Measurements from ENCODE around the gene MRPL2. TPM values are rescaled to one million over a fixed set of nuclear protein-coding genes. Genes with fewer than 3 reads are reported as not detected.
"Not testable (repeated sequence)": the region's sequence is repeated elsewhere in the genome, so short reads cannot be mapped to it uniquely, and the experiment has no call there.

MRPL2 gene
- polyA plus RNA-seq, 1 donor from 2014 or later = 22.5 TPM

DNA sequence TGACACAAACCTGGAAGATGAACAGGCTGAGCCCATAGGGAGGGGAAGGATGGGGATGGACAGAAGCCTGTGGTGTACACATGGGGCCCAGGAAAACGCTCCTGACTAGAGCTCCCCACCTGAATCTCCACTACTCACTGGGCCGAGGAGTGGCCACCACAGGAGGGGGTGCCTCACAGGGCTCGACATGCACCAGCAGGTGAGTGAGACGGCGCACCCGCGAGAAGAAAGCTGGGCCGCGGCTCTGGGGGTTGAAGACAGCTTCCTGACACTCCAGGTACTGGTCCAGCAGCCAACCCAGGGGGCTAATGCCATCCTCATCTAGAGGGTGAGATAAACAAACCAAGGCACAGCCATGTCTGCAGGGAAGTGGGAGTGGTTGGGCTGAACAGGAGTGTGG lies 15.9 kb downstream of the MRPL2 start:
- Histone ChIP-seq H3K79me2 (replicated peaks; ENCODE audit: insufficient read depth, low read length) (no peaks in the 10 kb centered on the region), H3K27me3 (ENCODE audit: insufficient read depth, low read depth, low read length) (no peaks in the 10 kb centered on the region), H3K4me3 (ENCODE audit: low read length) (no peak overlapping the region), H3K9me2 (ENCODE audit: insufficient read depth, low read length) (no peaks in the 10 kb centered on the region), H2AFZ (ENCODE audit: low read depth, low read length) (no peak overlapping the region), H3K9ac (ENCODE audit: low read length) (no peak overlapping the region), H3K36me3 (ENCODE audit: insufficient read depth, low read length) (no peaks in the 10 kb centered on the region), H3K27ac (ENCODE audit: low read length) (no peak overlapping the region), H3K9me3 (ENCODE audit: low read length) (no peaks in the 10 kb centered on the region), H3K4me2 (ENCODE audit: low read length) (no peak overlapping the region), H3F3A (ENCODE audit: insufficient read depth, low read length, poor library complexity, severe bottlenecking) (no peaks in the 10 kb centered on the region), H4K20me1 (ENCODE audit: insufficient read depth) (no peaks in the 10 kb centered on the region)
- no peak for TF ChIP-seq SMC3 (conservative IDR thresholded peaks at IDR 0.05; ENCODE audit: poor library complexity)
- TF ChIP-seq RAD21 (conservative IDR thresholded peaks at IDR 0.05) = no peak
- no peak for TF ChIP-seq MXI1 (conservative IDR thresholded peaks at IDR 0.05; ENCODE audit: poor library complexity, severe bottlenecking)
- TF ChIP-seq, protein P1, sequence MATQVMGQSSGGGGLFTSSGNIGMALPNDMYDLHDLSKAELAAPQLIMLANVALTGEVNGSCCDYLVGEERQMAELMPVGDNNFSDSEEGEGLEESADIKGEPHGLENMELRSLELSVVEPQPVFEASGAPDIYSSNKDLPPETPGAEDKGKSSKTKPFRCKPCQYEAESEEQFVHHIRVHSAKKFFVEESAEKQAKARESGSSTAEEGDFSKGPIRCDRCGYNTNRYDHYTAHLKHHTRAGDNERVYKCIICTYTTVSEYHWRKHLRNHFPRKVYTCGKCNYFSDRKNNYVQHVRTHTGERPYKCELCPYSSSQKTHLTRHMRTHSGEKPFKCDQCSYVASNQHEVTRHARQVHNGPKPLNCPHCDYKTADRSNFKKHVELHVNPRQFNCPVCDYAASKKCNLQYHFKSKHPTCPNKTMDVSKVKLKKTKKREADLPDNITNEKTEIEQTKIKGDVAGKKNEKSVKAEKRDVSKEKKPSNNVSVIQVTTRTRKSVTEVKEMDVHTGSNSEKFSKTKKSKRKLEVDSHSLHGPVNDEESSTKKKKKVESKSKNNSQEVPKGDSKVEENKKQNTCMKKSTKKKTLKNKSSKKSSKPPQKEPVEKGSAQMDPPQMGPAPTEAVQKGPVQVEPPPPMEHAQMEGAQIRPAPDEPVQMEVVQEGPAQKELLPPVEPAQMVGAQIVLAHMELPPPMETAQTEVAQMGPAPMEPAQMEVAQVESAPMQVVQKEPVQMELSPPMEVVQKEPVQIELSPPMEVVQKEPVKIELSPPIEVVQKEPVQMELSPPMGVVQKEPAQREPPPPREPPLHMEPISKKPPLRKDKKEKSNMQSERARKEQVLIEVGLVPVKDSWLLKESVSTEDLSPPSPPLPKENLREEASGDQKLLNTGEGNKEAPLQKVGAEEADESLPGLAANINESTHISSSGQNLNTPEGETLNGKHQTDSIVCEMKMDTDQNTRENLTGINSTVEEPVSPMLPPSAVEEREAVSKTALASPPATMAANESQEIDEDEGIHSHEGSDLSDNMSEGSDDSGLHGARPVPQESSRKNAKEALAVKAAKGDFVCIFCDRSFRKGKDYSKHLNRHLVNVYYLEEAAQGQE (IDR thresholded peaks at IDR 0.05; ENCODE audit: borderline replicate concordance) = no peak
- no peak for TF ChIP-seq EP300 (conservative IDR thresholded peaks at IDR 0.05; ENCODE audit: poor library complexity, severe bottlenecking)
- no peak for TF ChIP-seq TAF1 (IDR thresholded peaks at IDR 0.05; ENCODE audit: low read depth)
- TF ChIP-seq EZH2 (IDR thresholded peaks at IDR 0.05; ENCODE audit: borderline replicate concordance, insufficient read depth, low read length, poor library complexity, severe bottlenecking) = no peak
- no peak for TF ChIP-seq CTCF (IDR thresholded peaks at IDR 0.05; ENCODE audit: poor library complexity, severe bottlenecking)
- no peak for TF ChIP-seq POLR2AphosphoS5 (IDR thresholded peaks at IDR 0.05)

DNA sequence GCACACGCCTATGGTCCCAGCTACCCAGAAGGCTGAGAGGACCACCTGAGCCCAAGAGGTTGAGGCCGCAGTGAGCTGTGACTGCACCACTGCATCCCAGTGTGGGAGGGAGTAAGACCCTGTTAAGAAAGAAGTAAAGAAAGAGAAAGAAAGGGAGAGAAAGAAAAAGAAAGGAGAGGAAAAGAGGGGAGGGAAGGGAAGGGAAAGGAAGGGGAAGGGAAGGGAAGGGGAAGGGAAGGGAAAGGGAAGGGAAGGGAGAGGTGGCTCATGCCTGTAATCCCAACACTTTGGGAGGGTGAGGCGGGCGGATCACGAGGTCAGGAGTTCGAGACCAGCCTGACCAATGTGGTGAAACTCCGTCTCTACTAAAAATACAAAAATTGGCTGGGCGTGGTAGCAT lies 17.8 kb downstream of the MRPL2 start:
- H4K20me1 ChIP-seq (ENCODE audit: insufficient read depth); H3K9ac ChIP-seq (ENCODE audit: low read length); H3K36me3 ChIP-seq (ENCODE audit: insufficient read depth, low read length); H3K79me2 ChIP-seq (replicated peaks; ENCODE audit: insufficient read depth, low read length); H3K4me3 ChIP-seq (ENCODE audit: low read length); H3K9me3 ChIP-seq (ENCODE audit: low read length); H3K27ac ChIP-seq (ENCODE audit: low read length); H3K27me3 ChIP-seq (ENCODE audit: insufficient read depth, low read depth, low read length); H3F3A ChIP-seq (ENCODE audit: insufficient read depth, low read length, poor library complexity, severe bottlenecking); H3K9me2 ChIP-seq (ENCODE audit: insufficient read depth, low read length); H2AFZ ChIP-seq (ENCODE audit: low read depth, low read length); H3K4me2 ChIP-seq (ENCODE audit: low read length): not testable (repeated sequence)
